Keratinocyte (primary cell): ENCODE measurements around the gene TOMM5. TPM values are rescaled to one million over a fixed set of nuclear protein-coding genes. Genes with fewer than 3 reads are reported as not detected.

Experiments
- DNase-seq: peaks from one replicate; pipeline ENCODE4 v3.0.0-alpha.2; 2011; ENCODE audit warnings: low read depth, missing footprints, low spot score
- FAIRE-seq: peaks from 2 replicates; lab custom pipeline; 2011; peaks lifted over from hg19 to GRCh38; lab: Jason Lieb, UNC
- H2AFZ ChIP-seq: 2 replicates; pipeline ENCODE4 v1.6.0; 2012; ENCODE audit warnings: low read length, control low read depth, inconsistent platforms; ENCODE audit not compliant: control insufficient read depth
- H3K27ac ChIP-seq: 2 replicates; pipeline ENCODE4 v1.5.1; 2011; ENCODE audit warnings: low read length; ENCODE audit not compliant: control insufficient read depth, insufficient read depth
- H3K27me3 ChIP-seq: 3 replicates; pipeline ENCODE4 v1.6.0; 2011; ENCODE audit warnings: low read length; ENCODE audit not compliant: control insufficient read depth, insufficient read depth; ENCODE audit errors: extremely low read depth
- H3K36me3 ChIP-seq, 2 experiments: 2 replicates in 1 of 2; 3 replicates in 1 of 2; pipeline ENCODE4 v1.5.1; 2011; ENCODE audit warnings: low read length in 2 of 2, mild to moderate bottlenecking in 1 of 2; ENCODE audit not compliant: control insufficient read depth in 2 of 2, insufficient read depth in 2 of 2; ENCODE audit errors: extremely low read depth in 1 of 2
- H3K4me1 ChIP-seq: 3 replicates; pipeline ENCODE4 v1.5.1; 2011; ENCODE audit warnings: low read length; ENCODE audit not compliant: control insufficient read depth, insufficient read depth; ENCODE audit errors: extremely low read depth
- H3K4me2 ChIP-seq: 3 replicates; pipeline ENCODE4 v1.6.0; 2011; ENCODE audit warnings: low read depth, low read length; ENCODE audit not compliant: control insufficient read depth, insufficient read depth; ENCODE audit errors: extremely low read depth
- H3K4me3 ChIP-seq, 3 experiments: fragments of 200-600 bp in 1 of 3; sonication (generic) in 1 of 3; 2 replicates in 2 of 3; 3 replicates in 1 of 3; pipeline ENCODE4 v1.5.1; 2011 to 2016; ENCODE audit warnings: low read length in 3 of 3, mild to moderate bottlenecking in 3 of 3, control low read depth in 2 of 3, inconsistent platforms in 1 of 3, low read depth in 1 of 3, mixed read lengths in 1 of 3, mixed run types in 1 of 3, moderate library complexity in 1 of 3; ENCODE audit not compliant: control insufficient read depth in 2 of 3, insufficient read depth in 2 of 3; ENCODE audit errors: extremely low read depth in 1 of 3
- H3K79me2 ChIP-seq: 2 replicates; pipeline ENCODE4 v1.6.0; 2012; ENCODE audit warnings: low read length; ENCODE audit not compliant: control insufficient read depth, insufficient read depth
- H3K9ac ChIP-seq: 3 replicates; pipeline ENCODE4 v1.6.0; 2011; ENCODE audit warnings: low read length; ENCODE audit not compliant: control insufficient read depth, insufficient read depth; ENCODE audit errors: extremely low read depth
- H3K9me1 ChIP-seq: 3 replicates; pipeline ENCODE4 v1.6.0; 2011; ENCODE audit warnings: low read length; ENCODE audit not compliant: control insufficient read depth, insufficient read depth; ENCODE audit errors: extremely low read depth
- H3K9me3 ChIP-seq: 2 replicates; pipeline ENCODE4 v1.5.1; 2012; ENCODE audit warnings: low read depth, low read length; ENCODE audit not compliant: control insufficient read depth
- H4K20me1 ChIP-seq: 3 replicates; pipeline ENCODE4 v1.6.0; 2011; ENCODE audit warnings: low read length; ENCODE audit not compliant: control insufficient read depth, insufficient read depth; ENCODE audit errors: extremely low read depth
- CTCF ChIP-seq, 3 experiments: IDR thresholded peaks in 1 of 3; conservative IDR thresholded peaks in 1 of 3; optimal IDR thresholded peaks in 1 of 3; 2 replicates in 2 of 3; 3 replicates in 1 of 3; pipeline versions ENCODE3 to v1.5.1; 2011; ENCODE audit warnings: low read length in 3 of 3, mild to moderate bottlenecking in 3 of 3, moderate library complexity in 2 of 3, control low read depth in 1 of 3, inconsistent platforms in 1 of 3; ENCODE audit not compliant: insufficient read depth in 2 of 3; ENCODE audit errors: extremely low read depth in 1 of 3
- EZH2 ChIP-seq: IDR thresholded peaks from one replicate; pipeline ENCODE4 v1.6.1; 2012; ENCODE audit warnings: inconsistent platforms, mild to moderate bottlenecking, low read length, moderate library complexity
- dilution Hi-C: fragments of 300-500 bp; cut with MboI; formaldehyde crosslinking; loops from one replicate; pipeline ENCODE4 v1.7.0; 2020; ENCODE audit warnings: low sequenced_read_pairs; ENCODE audit not compliant: extremely low pct_ligation_motif_present
- polyA plus RNA-seq, 5 experiments: library from polyadenylated mRNA; depleted of rRNA in 3 of 5; stranded (reverse) in 3 of 5; stranded (forward) in 1 of 5; unstranded in 1 of 5; fragments of >200 nt; gene quantifications; 1 replicate in 1 of 5; 2 replicates in 3 of 5; 3 replicates in 1 of 5; pipeline versions ENCODE4 v1.2.1 to v1.2.3, GENCODE V29; 2011 to 2012; ENCODE audit warnings: missing spikeins in 2 of 5, low read depth in 1 of 5, low replicate concordance in 1 of 5

Gene TOMM5
- polyA plus RNA-seq, 1 donor (not counting 4 experiments of a cell fraction or from before 2014, with no cell fraction given), result 232 TPM

GRCh38 chr9:37621273-37622121, 29.1 kb upstream of the TOMM5 start:
- no peak overlapping the region for H3K9ac ChIP-seq
- H3K9me3 ChIP-seq, result no peaks in the 10 kb centered on the region
- no peaks in the 10 kb centered on the region for H3K27me3 ChIP-seq
- H3K4me1 ChIP-seq, result no peaks in the 10 kb centered on the region
- no peak overlapping the region for H3K27ac ChIP-seq
- no peak for TF ChIP-seq EZH2
- no peak for TF ChIP-seq CTCF (optimal IDR thresholded peaks at IDR 0.05 in 1 of 3, IDR thresholded peaks at IDR 0.05 in 1 of 3, conservative IDR thresholded peaks at IDR 0.05 in 1 of 3; ENCODE audit: extremely low read depth in 1 of 3, insufficient read depth in 2 of 3, low read length in 3 of 3)
- H2AFZ ChIP-seq, result no peak overlapping the region
- H3K79me2 ChIP-seq, result no peaks in the 10 kb centered on the region
- H3K4me2 ChIP-seq, result no peak overlapping the region
- H3K4me3 ChIP-seq, result no peak overlapping the region
- no peaks in the 10 kb centered on the region for H4K20me1 ChIP-seq
- no peak for DNase-seq
- no peaks in the 10 kb centered on the region for H3K9me1 ChIP-seq
- H3K36me3 ChIP-seq, result no peaks in the 10 kb centered on the region
- FAIRE-seq, result peak; percentile 43
- dilution Hi-C loops, result no loop called here

GRCh38 chr9:37620396-37620795, 28.0 kb upstream of the TOMM5 start:
- no peak overlapping the region for H3K4me3 ChIP-seq
- no peak for TF ChIP-seq EZH2
- no peak for TF ChIP-seq CTCF (optimal IDR thresholded peaks at IDR 0.05 in 1 of 3, IDR thresholded peaks at IDR 0.05 in 1 of 3, conservative IDR thresholded peaks at IDR 0.05 in 1 of 3; ENCODE audit: extremely low read depth in 1 of 3, insufficient read depth in 2 of 3, low read length in 3 of 3)

More at GRCh38 chr9:37620396-37620795, 28.0 kb upstream of the TOMM5 start:
- Histone ChIP-seq H3K27me3 (no peaks in the 10 kb centered on the region), H4K20me1 (no peaks in the 10 kb centered on the region), H3K4me2 (no peak overlapping the region), H3K36me3 (no peaks in the 10 kb centered on the region), H3K79me2 (no peaks in the 10 kb centered on the region), H3K9me3 (no peaks in the 10 kb centered on the region), H3K9me1 (no peaks in the 10 kb centered on the region), H2AFZ (no peak overlapping the region), H3K4me1 (no peaks in the 10 kb centered on the region), H3K9ac (no peak overlapping the region), H3K27ac (no peak overlapping the region)
- FAIRE-seq (no peak), DNase-seq (no peak)
- dilution Hi-C loops, result no loop called here
